ENCODE measurements around the gene PCTP.

DNA sequence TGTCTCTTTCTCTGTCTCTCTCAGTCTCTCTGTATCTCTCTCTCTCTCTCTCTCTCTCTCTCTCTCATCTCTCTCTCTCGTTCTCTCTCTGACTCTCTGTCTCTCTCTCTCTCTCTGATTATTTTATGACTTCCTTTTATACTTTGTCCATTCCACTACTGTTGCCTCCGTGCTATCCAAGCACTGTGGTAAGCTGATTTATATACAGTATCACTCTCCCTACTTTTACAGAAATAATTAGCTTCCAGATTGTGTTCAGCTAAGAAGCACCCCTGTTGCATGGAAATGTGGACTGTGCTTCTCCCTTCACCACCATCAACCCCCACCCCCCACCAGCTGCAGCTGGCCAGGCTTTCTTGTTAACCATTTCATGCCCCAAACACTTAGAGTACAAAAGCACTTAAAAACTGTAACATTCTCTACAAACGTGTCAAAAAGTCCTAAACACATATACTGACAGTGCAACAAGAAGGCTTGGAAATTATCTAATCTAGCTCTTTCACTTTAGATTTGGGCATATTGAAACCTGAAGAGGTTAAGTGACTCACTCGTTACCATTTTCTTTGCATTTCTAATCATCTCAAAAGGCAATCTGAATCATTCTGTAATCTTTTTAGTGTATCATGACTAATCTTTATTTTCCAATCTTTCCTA lies 16.6 kb upstream of the PCTP start:
- TF ChIP-seq EZH2phosphoT487 (IDR thresholded peaks at IDR 0.05; ENCODE audit: low read depth, severe bottlenecking, unreplicated experiment), result no peak
- TF ChIP-seq, protein P1, sequence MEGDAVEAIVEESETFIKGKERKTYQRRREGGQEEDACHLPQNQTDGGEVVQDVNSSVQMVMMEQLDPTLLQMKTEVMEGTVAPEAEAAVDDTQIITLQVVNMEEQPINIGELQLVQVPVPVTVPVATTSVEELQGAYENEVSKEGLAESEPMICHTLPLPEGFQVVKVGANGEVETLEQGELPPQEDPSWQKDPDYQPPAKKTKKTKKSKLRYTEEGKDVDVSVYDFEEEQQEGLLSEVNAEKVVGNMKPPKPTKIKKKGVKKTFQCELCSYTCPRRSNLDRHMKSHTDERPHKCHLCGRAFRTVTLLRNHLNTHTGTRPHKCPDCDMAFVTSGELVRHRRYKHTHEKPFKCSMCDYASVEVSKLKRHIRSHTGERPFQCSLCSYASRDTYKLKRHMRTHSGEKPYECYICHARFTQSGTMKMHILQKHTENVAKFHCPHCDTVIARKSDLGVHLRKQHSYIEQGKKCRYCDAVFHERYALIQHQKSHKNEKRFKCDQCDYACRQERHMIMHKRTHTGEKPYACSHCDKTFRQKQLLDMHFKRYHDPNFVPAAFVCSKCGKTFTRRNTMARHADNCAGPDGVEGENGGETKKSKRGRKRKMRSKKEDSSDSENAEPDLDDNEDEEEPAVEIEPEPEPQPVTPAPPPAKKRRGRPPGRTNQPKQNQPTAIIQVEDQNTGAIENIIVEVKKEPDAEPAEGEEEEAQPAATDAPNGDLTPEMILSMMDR (IDR thresholded peaks at IDR 0.05; ENCODE audit: poor library complexity), result no peak
- no peak for TF ChIP-seq EZH2 (IDR thresholded peaks at IDR 0.05; ENCODE audit: borderline replicate concordance)
